Right lobe of liver (tissue), 4 donors: Measurements from ENCODE around the gene PADI3.

Source experiments
- CTCF ChIP-seq, 4 donors: fragments of 200-600 bp in 3 of 4; fragments of 450-650 bp in 1 of 4; IDR thresholded peaks; one replicate each; pipeline versions ENCODE4 v1.5.1 to v1.8.0; 2016 to 2022; ENCODE audit warnings: antibody characterized with exemption in 4 of 4, mild to moderate bottlenecking in 2 of 4
- POLR2A ChIP-seq: fragments of 450-650 bp; IDR thresholded peaks from one replicate; pipeline ENCODE4 v1.6.1; 2017; ENCODE audit warnings: antibody characterized with exemption, mild to moderate bottlenecking
- donor health status: DM: no; HTN: no; CAD: no.
- donor health status: DM: no; HTN: no; CAD: no.
- donor health status: DM: no; HTN: yes; CAD: no.

DNA sequence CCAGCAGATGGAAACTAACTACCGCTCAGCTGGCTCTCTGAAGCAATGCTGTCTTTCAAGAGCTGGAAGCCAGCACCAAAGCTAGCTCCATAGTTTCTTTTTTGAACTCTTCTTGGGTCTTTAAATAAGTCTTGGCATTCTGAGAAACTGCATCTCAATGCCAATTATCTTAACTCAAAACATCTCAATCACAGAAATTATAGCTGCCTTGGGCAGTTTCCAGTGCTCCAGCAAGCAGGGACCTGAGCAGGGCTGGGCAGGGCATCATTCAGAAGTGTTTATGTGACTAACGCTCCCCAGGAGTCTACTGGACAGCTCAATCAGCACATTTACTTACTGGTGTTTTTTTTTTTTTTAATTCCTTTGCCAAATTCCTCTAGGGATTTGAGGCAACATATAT is 40.8 kb downstream of the PADI3 start:
- TF ChIP-seq POLR2A, result no peak
- TF ChIP-seq CTCF (IDR thresholded peaks at IDR 0.05), result no peak
